ENCODE results near the gene TCL1B.

TCL1B gene

GRCh38 chr14:95651821-95652583, 34.2 kb upstream of the TCL1B start:
- DNase-seq (ENCODE audit: low read depth), result no peak
- TF ChIP-seq CTCF (conservative IDR thresholded peaks at IDR 0.05; ENCODE audit: control insufficient read depth, insufficient read depth, low read depth, low read length), result no peak
- H3K4me3 ChIP-seq (ENCODE audit: control insufficient read depth, low read depth, low read length), result no peak overlapping the region

- DNase-seq (ENCODE audit: low read depth), result no peak
- no peak overlapping the region for H3K4me3 ChIP-seq (ENCODE audit: control insufficient read depth, low read depth, low read length)
- TF ChIP-seq CTCF (conservative IDR thresholded peaks at IDR 0.05; ENCODE audit: control insufficient read depth, insufficient read depth, low read depth, low read length), result no peak
These were observed 33.5 kb upstream of the TCL1B start for GRCh38 chr14:95652690-95653089.

- no peak overlapping the region for H3K4me3 ChIP-seq (ENCODE audit: control insufficient read depth, low read depth, low read length)
- DNase-seq (ENCODE audit: low read depth), result no peak
- TF ChIP-seq CTCF (conservative IDR thresholded peaks at IDR 0.05; ENCODE audit: control insufficient read depth, insufficient read depth, low read depth, low read length), result no peak
These were observed 30.8 kb upstream of the TCL1B start for GRCh38 chr14:95655461-95655860.

DNA sequence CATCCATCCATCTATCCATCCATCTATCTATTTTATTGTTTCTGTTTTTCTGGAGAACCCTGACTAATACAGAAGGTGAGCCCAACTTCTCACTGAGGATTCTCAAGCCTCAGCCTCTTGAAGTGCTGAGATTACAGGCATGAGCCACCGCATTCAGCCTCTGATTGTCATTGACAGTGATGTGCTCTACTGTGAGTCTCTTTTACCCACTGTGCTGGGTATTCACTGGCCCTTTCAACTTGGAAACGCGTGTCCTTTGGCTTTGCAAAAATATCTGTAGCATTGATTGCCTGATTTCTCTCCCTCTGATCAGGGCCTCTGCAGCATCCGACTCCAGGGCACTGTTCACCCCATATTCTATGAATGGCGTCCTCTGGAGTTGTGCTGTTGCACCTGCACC, 29.6 kb upstream of the TCL1B start:
- H3K4me3 ChIP-seq (ENCODE audit: control insufficient read depth, low read depth, low read length), result no peak overlapping the region
- no peak for TF ChIP-seq CTCF (conservative IDR thresholded peaks at IDR 0.05; ENCODE audit: control insufficient read depth, insufficient read depth, low read depth, low read length)
- DNase-seq (ENCODE audit: low read depth), result no peak

DNA sequence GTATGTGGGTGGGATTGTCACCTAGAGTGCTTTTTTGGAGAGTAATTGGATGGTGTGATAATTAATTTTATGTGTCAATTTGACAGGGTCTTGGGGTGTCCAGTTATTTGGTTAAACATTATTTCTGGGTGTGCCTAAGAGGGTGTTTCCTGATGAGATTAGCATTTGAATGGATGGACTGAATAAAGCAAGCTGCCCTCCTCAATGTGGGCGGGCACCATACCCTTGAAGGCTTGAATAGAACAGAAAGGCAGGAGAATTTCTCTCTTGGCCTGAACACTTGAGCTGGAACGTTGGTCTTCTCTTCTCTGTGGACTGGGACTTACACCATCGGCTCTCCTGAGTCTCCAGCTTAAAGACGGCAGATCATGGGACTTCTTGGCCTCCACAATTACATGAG, 28.8 kb upstream of the TCL1B start:
- TF ChIP-seq CTCF (conservative IDR thresholded peaks at IDR 0.05; ENCODE audit: control insufficient read depth, insufficient read depth, low read depth, low read length), result no peak
- no peak overlapping the region for H3K4me3 ChIP-seq (ENCODE audit: control insufficient read depth, low read depth, low read length)
- no peak for DNase-seq (ENCODE audit: low read depth)

- H3K4me3 ChIP-seq (ENCODE audit: control insufficient read depth, low read depth, low read length), result no peak overlapping the region
- TF ChIP-seq CTCF (conservative IDR thresholded peaks at IDR 0.05; ENCODE audit: control insufficient read depth, insufficient read depth, low read depth, low read length), result no peak
- no peak for DNase-seq (ENCODE audit: low read depth)
These were observed 26.8 kb upstream of the TCL1B start for GRCh38 chr14:95659293-95659989.
